HG02884 (cell line): ENCODE measurements around the gene MYDGF.

Experiments used
- ATAC-seq: cut with Tn5 transposase; IDR thresholded peaks from one replicate; pipeline ENCODE4 v1.9.1; 2021; ENCODE audit warnings: mild to moderate bottlenecking, moderate library complexity; ENCODE audit not compliant: unreplicated experiment

Gene MYDGF

DNA sequence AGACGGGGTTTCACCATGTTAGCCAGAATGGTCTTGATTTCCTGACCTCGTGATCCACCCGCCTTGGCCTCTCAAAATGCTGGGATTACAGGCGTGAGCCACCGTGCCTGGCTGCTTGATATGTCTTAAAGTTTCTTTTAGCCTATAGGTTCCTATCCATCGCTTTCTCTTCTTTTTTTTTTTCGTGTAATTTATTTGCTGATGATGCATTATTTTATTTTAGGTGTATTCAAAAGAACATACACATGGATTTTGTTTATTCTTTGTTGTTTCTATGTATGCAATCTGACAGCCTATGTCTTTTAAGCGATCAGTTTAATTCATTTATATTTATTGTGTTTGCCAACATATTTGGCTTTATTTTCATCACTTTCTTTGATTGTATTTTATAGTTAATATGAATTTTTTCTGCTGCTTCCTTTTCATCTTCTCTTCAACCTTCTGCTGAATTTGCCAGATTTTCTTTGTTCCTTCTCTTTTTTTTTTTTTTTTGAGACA is 56.8 kb downstream of the MYDGF start:
- no peak for ATAC-seq

DNA sequence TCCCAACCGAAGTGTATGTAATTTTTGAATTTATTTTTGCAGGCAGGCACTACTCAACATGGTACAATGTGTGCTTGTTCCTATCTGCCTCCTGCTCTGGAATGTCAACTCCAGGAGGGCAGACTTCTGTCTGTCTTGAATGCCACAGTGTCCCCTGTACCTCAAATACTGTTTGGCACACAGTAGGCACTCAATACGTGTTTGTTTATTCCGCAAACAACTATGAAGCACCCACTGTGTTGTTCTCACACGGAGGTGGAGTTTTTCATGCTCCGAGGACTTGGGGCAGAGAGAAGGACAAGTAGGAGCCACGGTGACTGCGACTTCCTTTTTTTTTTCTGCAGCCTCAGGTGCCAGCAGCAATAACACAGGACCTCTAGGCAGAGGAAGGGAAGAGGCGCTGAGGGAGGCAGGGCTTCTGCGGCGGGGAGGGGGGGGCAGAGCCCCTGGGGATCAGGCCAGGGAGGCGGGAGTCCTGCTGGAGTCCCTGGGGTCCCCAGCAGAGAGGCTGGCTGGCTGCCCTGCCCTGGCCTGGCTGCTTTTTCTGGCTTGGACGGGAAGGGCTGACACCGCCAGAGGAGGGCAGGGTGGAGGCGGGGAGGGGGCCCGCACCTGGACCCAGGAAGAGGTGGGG is 60.1 kb downstream of the MYDGF start:
- no peak for ATAC-seq
